Small intestine (tissue), 7 donors: ENCODE measurements around the gene CEP57. TPM values are rescaled to one million over a fixed set of nuclear protein-coding genes. Genes with fewer than 3 reads are reported as not detected.
"Not testable (repeated sequence)": the region's sequence is repeated elsewhere in the genome, so short reads cannot be mapped to it uniquely, and the experiment has no call there.

Source experiments
- DNase-seq, 2 donors: peaks; one replicate each; pipeline versions ENCODE4 v3.0.0 to v3.0.0-alpha.2; 2013
- FAIRE-seq: peaks from 2 replicates; lab custom pipeline; 2012; peaks lifted over from hg19 to GRCh38; lab: Jason Lieb, UNC
- H3K27ac ChIP-seq, 3 donors: one replicate each; pipeline ENCODE4 v1.5.1; 2013; ENCODE audit warnings: low read length in 2 of 3, mild to moderate bottlenecking in 2 of 3, control low read depth in 1 of 3, inconsistent platforms in 1 of 3, low read depth in 1 of 3, moderate library complexity in 1 of 3
- H3K27me3 ChIP-seq, 3 donors: one replicate each; pipeline ENCODE4 v1.6.1; 2013; ENCODE audit warnings: low read length in 3 of 3, inconsistent platforms in 1 of 3; ENCODE audit not compliant: control insufficient read depth in 3 of 3, insufficient read depth in 3 of 3
- H3K36me3 ChIP-seq, 3 donors: one replicate each; pipeline ENCODE4 v1.6.1; 2013; ENCODE audit warnings: low read length in 3 of 3, inconsistent platforms in 1 of 3, low read depth in 1 of 3, mild to moderate bottlenecking in 1 of 3, moderate library complexity in 1 of 3; ENCODE audit not compliant: control insufficient read depth in 3 of 3, insufficient read depth in 2 of 3
- H3K4me1 ChIP-seq, 3 donors: one replicate each; pipeline ENCODE4 v1.6.1; 2013; ENCODE audit warnings: low read length in 2 of 3, inconsistent platforms in 1 of 3, low read depth in 1 of 3, mild to moderate bottlenecking in 1 of 3, moderate library complexity in 1 of 3; ENCODE audit not compliant: control insufficient read depth in 3 of 3, insufficient read depth in 2 of 3
- H3K4me3 ChIP-seq, 3 donors: one replicate each; pipeline ENCODE4 v1.5.1; 2013; ENCODE audit warnings: low read length in 3 of 3, control low read depth in 1 of 3, inconsistent platforms in 1 of 3, low read depth in 1 of 3, mild to moderate bottlenecking in 1 of 3, moderate library complexity in 1 of 3
- H3K9me3 ChIP-seq, 2 donors: one replicate each; pipeline ENCODE4 v1.6.1; 2013; ENCODE audit warnings: low read depth in 1 of 2, low read length in 1 of 2; ENCODE audit not compliant: control insufficient read depth in 2 of 2, insufficient read depth in 1 of 2
- WGBS, 3 donors: extraction: QIAGEN DNeasy Blood & Tissue Kit; methylation state at CpG; one replicate each; pipeline ENCODE4 v1.1.7; 2013; 5-methylcytosine and 5-hydroxymethylcytosine counted together
- polyA plus RNA-seq, 4 donors: library from polyadenylated mRNA; stranded (reverse) in 3 of 4; unstranded in 1 of 4; fragments of 200-250 nt in 3 of 4; fragments of 120-200 nt in 1 of 4; gene quantifications; one replicate each; pipeline versions ENCODE4 v1.2.1 to v1.2.3, GENCODE V29; 2013
- donor health status: healthy with polysubstance abuse.
- donor health status: control.
- donor health status: control.
- donor health status: Bipolar disorder and iron deficiency.
- donor health status: healthy.

The CEP57 gene
- polyA plus RNA-seq, 4 donors, result 27.0 to 76.4 (median 41.6) TPM

- FAIRE-seq (no peak), DNase-seq (no peak)
- WGBS, 3 donors, result 93 to 96% (median 95%) methylated on average over 12 of the region's 12 CpGs
- no peaks in the 10 kb centered on the region for H3K9me3 ChIP-seq
- H3K36me3 ChIP-seq, result peaks cover 2 to 12% (median 10%) of the 10 kb centered on the region in 3 donors
- no peak overlapping the region for H3K27ac ChIP-seq
- peaks cover 0 to 10% (median 1%) of the 10 kb centered on the region in 3 donors for H3K4me1 ChIP-seq
- H3K4me3 ChIP-seq, result no peak overlapping the region
- no peaks in the 10 kb centered on the region for H3K27me3 ChIP-seq
These were observed 10.1 kb downstream of the CEP57 start for GRCh38 chr11:95800438-95800837.

- H3K36me3 ChIP-seq, result peaks cover 2 to 22% (median 11%) of the 10 kb centered on the region in 3 donors
- DNase-seq (no peak), FAIRE-seq (no peak)
- H3K27me3 ChIP-seq, result no peaks in the 10 kb centered on the region
- H3K4me1 ChIP-seq, result no peaks in the 10 kb centered on the region
- H3K9me3 ChIP-seq, result peaks cover 0 to 9% of the 10 kb centered on the region in 2 donors
- no peak overlapping the region for H3K4me3 ChIP-seq
- no peak overlapping the region for H3K27ac ChIP-seq
- WGBS, 3 donors, result 95 to 100% (median 97%) methylated on average over 1 of the region's 1 CpG
These were observed 12.5 kb downstream of the CEP57 start for GRCh38 chr11:95802806-95803205.

- H3K9me3 ChIP-seq, result peaks cover 0 to 9% of the 10 kb centered on the region in 2 donors
- H3K27me3 ChIP-seq, result no peaks in the 10 kb centered on the region
- DNase-seq (no peak), FAIRE-seq (no peak)
- H3K27ac ChIP-seq, result no peak overlapping the region
- H3K36me3 ChIP-seq, result peaks cover 2 to 22% (median 11%) of the 10 kb centered on the region in 3 donors
- no peak overlapping the region for H3K4me3 ChIP-seq
- 95 to 99% (median 98%) methylated on average over 2 of the region's 2 CpGs for WGBS, 3 donors
- H3K4me1 ChIP-seq, result no peaks in the 10 kb centered on the region
These were observed 13.7 kb downstream of the CEP57 start for GRCh38 chr11:95803973-95804372.

- Histone ChIP-seq H3K4me1 (no peaks in the 10 kb centered on the region), H3K36me3 (peaks cover 0 to 17% (median 6%) of the 10 kb centered on the region in 3 donors), H3K27ac (no peak overlapping the region), H3K4me3 (no peak overlapping the region), H3K9me3 (peaks cover 0 to 9% of the 10 kb centered on the region in 2 donors), H3K27me3 (no peaks in the 10 kb centered on the region)
- DNase-seq, result no peak
- 78 to 86% (median 83%) methylated on average over 2 of the region's 2 CpGs for WGBS, 3 donors
- FAIRE-seq, result no peak
These were observed 15.6 kb downstream of the CEP57 start for GRCh38 chr11:95805869-95806268.

- FAIRE-seq, H3K4me3 ChIP-seq, H3K4me1 ChIP-seq, DNase-seq, H3K27ac ChIP-seq, H3K27me3 ChIP-seq, H3K9me3 ChIP-seq: not testable (repeated sequence)
- 95 to 98% (median 98%) methylated on average over 6 of the region's 6 CpGs for WGBS, 3 donors
- peaks cover 0 to 17% (median 6%) of the 10 kb centered on the region in 3 donors for H3K36me3 ChIP-seq
These were observed 16.2 kb downstream of the CEP57 start for GRCh38 chr11:95806464-95806863.

- WGBS, 3 donors, result 94 to 98% (median 96%) methylated on average over 4 of the region's 4 CpGs
- H3K9me3 ChIP-seq, H3K27me3 ChIP-seq, H3K4me1 ChIP-seq, H3K4me3 ChIP-seq, DNase-seq, H3K27ac ChIP-seq, FAIRE-seq: not testable (repeated sequence)
- H3K36me3 ChIP-seq, result peaks cover 0 to 22% (median 4%) of the 10 kb centered on the region in 3 donors
These were observed 20.8 kb downstream of the CEP57 start for GRCh38 chr11:95811052-95811451.

- H3K27me3 ChIP-seq, result no peaks in the 10 kb centered on the region
- no peaks in the 10 kb centered on the region for H3K4me1 ChIP-seq
- DNase-seq (no peak), FAIRE-seq (no peak)
- no peak overlapping the region for H3K4me3 ChIP-seq
- no peaks in the 10 kb centered on the region for H3K9me3 ChIP-seq
- peaks cover 0 to 24% (median 6%) of the 10 kb centered on the region in 3 donors for H3K36me3 ChIP-seq
- 88 to 94% (median 90%) methylated on average over 2 of the region's 2 CpGs for WGBS, 3 donors
- no peak overlapping the region for H3K27ac ChIP-seq
These were observed 25.7 kb downstream of the CEP57 start for GRCh38 chr11:95816037-95816436.

- Histone ChIP-seq H3K27me3 (no peaks in the 10 kb centered on the region), H3K4me3 (no peak overlapping the region), H3K9me3 (no peaks in the 10 kb centered on the region), H3K4me1 (no peaks in the 10 kb centered on the region), H3K36me3 (peaks cover 0 to 18% (median 4%) of the 10 kb centered on the region in 3 donors), H3K27ac (no peak overlapping the region)
- DNase-seq (no peak), FAIRE-seq (no peak)
- 45 to 77% (median 68%) methylated on average over 2 of the region's 2 CpGs for WGBS, 3 donors
These were observed 31.3 kb downstream of the CEP57 start for GRCh38 chr11:95821640-95822039.

- Histone ChIP-seq H3K27ac (no peak overlapping the region), H3K4me3 (no peak overlapping the region), H3K27me3 (no peaks in the 10 kb centered on the region), H3K36me3 (peaks cover 3 to 10% (median 5%) of the 10 kb centered on the region in 3 donors), H3K4me1 (no peaks in the 10 kb centered on the region), H3K9me3 (no peaks in the 10 kb centered on the region)
- 83 to 90% (median 89%) methylated on average over 4 of the region's 4 CpGs for WGBS, 3 donors
- DNase-seq (no peak), FAIRE-seq (no peak)
These were observed 37.4 kb downstream of the CEP57 start for GRCh38 chr11:95827696-95828095.
